Stimulated activated CD8-positive, alpha-beta memory T cell treated with anti-CD3 and anti-CD28 coated beads, Interleukin-15, amount 100 ng/mL, for 4 hours (primary cell): ENCODE data around the gene MAPK13.
"Not testable (repeated sequence)": the region's sequence is repeated elsewhere in the genome, so short reads cannot be mapped to it uniquely, and the experiment has no call there.

Experiments used
- DNase-seq, 2 donors: peaks; one replicate each; pipeline ENCODE4 v3.0.0-alpha.2; 2020; ENCODE audit warnings: low read depth in 2 of 2

MAPK13 gene

DNA sequence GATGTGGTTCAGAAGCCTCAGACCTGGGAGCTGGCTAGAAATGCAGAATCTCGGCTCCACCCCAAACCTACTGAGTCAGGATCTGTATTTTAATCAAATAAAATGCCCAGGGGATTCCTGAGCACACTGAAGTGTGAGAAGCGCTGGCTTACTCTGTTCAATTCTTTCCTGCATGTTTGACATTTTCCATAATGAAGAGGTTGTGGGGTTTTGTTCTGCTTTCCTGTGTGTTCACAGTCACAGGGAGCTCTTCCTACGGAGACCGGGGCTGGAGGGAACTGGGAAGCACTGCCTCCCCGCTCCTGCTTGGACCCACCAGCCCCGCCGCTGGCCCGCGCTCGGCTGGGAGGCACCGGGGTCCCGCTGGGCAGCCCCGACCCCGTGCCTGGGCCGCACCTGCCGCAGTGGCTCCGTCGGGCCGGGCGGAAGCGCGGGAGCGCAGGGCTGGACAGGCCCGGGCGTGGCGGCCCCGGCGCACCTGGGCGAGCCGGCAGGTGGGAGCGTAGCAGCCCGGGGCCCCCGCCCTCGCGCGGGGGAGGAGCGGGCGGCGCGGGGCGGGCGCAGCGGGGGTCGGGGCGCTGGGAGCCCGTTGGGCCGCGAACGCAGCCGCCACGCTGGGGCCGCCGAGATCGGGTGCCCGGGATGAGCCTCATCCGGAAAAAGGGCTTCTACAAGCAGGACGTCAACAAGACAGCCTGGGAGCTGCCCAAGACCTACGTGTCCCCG, at the start of gene MAPK13:
MAPK13 (plus strand) TSS at position 573 of the 726 bp plus-strand sequence; CDS start at position 643, 70 bp downstream.
- no peak for DNase-seq

DNA sequence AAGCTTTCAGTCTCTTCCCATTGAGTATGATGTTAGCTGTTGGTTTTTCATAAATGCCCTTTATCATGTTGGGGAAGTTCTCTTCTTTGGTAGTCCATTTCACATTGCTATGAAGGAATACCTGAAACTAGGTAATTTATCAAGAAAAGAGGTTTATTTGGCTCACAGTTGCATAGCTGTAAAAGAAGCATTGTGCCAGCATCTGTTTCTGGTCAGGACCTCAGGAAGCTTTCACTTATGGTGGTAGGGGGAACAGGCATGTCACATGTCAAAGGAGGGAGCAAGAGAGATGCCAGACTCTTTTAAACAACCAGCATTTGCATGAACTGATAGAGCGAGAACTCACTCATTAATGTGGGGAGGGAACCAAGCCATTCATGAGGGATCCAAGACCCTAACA, 48.0 kb upstream of the MAPK13 start:
- DNase-seq = no peak

DNA sequence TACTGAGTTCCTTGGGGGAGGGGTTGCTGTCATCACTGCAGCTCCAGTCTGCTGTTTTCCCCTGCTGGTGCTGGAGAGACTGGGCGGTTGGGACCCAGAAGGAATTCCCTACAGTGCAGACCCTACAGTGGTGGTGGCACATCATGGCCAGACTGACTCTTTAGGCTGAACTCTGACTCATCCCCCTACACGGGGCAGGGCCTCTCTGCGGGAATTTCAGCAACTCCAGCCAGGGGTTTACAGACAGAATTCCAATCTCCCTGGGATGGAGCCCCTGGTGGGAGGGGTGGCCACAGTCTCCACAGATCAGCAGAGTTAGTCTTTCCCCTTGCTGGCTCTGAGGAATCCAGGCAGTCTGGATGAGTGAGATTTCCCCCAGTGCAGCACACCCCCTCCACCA, 46.9 kb upstream of the MAPK13 start:
- no peak for DNase-seq

DNA sequence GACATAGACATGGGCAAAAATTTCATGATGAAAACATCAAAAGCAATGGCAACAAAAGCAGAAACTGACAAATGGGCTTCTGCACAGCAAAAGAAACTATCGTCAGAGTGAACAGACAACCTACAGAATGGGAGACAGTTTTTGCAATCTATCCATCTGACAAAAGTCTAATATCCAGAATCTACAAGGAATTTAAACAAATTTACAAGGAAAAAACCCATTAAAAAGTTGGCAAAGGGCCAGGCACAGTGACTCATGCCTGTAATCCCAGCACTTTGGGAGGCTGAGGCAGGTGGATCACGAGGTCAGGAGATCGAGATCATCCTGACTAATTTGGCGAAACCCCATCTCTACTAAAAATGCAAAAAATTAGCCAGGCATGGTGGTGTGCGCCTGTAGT, 42.1 kb upstream of the MAPK13 start:
- not testable (repeated sequence) for DNase-seq

DNA sequence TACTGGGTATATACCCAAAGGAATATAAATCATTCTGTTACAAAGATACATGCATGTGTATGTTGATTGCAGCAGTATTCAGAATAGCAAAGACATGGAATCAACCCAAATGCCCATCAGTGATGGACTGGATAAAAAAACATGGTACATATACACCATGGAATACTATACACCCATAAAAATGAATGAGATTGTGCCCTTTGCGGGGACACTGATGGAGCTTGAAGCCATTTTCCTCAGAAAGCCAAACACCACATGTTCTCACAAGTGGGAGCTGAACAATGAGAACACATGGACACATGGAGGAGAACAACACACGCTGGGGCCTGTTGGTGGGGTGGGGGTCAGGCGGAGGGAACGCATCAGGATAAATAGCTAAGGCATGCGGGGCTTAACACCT, 41.3 kb upstream of the MAPK13 start:
- no peak for DNase-seq

DNA sequence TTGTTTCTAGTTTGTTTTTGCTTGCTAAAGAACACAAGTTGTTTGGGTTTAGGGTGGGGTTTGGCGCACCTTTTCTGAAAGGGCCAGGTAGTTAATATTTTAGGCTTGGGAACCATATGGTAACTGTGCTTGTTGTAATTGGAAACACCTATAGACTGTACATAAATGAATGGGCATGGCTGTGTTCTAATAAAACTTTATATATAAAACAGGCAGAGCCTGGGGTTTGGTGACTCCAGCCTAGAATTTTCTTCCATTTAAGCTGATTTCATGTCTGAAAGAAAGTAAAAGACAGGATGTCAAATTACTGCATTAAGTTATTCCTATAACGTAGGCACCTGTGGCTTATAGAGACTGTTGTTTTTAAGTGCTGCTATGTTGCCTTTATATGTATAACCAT, 36.1 kb upstream of the MAPK13 start:
- DNase-seq = no peak

DNA sequence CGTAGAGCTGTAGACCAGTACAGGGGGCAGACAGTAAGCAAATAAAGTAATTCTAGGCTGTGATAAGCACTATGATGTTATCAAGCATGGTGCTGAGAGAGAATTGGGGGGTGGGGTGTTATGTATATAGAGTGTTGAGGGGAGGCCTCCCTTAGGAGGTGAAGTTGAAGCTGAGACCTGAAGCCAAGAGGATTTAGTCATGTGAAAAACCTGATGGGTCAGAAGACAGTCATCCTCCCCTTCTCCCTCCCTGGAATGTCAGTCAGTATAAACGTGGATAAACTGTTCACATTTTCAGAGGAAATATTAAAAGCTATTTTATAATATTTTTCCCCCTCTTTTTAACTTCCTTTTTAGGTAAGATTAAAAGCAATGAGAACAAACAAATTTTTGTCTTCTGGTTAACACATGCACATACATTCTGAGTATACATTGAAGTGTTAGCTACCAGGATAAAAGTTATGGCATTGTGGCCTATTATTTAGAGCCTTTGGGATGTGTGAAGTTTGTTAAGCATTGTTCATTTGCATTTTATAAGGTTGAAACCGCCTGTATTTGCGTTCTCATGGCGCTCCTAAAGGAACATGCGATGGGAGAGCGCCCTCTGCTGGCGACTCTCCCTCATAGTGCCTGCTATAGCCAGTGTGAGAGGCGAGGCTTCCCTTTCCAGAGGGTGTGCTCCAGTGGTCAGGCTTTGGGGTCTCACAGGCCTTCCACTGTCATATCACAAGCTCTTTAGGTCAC, 35.4 kb upstream of the MAPK13 start:
- peak; percentile 51 to 64 for DNase-seq

DNA sequence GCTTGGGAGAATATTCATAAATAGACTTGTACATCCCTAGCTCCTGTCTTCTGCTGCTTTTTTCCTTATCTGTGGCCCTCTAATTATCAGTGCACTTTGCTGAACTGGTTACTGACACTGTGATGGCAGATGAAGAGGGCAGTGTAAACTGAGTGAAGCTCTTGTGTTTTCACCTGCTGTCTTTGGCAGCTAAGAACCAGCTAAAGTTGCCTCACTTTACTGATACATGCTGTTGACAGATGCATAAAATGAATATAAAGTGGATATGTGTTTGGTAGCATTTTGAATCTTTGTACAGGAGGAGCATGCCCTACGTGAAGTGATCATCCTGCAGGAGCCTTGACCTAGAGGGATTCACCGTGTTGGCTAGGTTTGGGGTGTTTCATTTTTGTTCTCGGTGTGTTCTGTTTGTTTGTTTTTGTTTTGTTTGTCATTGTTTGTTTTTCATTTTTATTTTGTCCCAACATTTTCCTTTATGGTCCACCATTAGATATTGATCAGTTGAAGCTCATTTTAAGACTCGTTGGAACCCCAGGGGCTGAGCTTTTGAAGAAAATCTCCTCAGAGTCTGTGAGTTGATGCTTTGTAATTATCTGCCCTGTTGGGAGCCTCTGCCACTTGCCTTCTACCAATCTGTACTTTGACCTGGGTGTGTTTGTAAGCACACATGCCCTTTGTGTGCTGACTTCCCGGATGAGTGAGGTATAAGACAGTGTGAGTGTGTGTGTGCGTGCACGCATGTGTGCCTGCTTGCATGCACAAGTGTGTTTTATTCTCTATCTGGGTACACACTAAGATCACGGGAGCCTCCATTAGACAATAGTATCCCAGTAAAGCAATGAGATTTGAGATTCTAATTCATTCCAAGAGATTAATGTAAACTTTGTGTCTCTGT, 34.6 kb upstream of the MAPK13 start:
- DNase-seq = no peak

DNA sequence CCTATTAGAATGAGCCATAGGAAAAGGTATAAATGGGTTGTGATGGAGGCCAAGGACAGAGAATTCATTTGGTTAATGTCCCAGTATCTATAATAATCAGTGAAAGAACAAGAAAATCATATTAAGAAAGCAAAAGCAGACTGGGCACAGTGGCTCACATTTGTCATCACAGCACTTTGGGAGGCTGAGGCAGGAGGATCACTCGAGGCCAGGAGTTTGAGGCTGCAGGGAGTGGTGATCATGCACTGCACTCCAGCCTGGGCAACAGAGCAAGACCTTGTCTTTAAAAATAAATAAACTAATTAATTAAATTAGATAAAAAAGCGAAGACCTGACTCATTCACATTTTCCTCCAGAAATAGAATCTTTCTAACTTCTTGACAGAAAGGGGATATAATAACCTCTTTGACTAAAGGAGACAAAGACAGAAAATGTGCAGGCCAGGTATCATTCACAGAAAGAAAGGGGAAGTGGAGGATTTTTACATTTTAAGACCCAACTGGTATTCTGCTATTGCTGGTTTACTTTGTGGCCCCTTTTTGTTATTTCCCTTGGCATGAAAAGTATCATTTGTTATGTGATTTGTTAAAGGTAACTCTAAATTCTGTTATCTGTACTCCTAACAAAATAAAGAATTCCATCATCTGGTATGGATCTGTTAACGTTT, 31.9 kb upstream of the MAPK13 start:
- DNase-seq = no peak

DNA sequence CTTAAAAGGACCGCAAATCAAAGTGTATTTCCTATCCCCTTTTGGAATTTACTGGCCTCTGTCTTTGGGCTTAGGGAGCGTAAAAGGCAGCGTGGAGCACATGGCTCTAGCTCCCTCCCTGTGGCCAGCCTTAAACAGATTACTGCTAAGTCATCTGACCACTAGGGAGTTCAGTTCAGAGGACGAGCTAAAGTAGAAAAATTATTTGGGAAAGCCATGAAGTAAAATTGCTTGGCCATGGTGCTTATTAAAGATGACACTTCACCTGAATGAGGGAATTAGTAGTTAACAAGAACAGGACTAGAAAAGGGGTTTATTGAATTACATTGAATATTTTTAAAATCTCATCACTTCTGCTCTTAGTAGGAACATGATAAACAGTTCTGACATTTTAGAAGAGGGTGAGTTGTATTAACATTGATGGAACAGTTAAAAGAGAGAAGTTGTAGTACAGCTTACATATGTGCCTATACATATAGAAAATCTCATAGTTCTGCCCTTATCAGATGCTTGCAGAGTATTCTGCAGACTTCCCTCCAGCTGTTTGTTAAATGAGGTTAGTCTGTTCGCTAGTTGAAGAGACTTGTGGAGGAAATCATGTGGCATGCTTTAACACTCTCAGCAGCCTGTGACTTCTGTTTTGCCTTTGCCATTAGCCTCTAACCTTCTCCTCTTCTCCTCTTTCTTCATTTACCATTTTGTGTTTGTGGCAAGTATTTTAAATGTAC, 31.2 kb upstream of the MAPK13 start:
- no peak for DNase-seq

DNA sequence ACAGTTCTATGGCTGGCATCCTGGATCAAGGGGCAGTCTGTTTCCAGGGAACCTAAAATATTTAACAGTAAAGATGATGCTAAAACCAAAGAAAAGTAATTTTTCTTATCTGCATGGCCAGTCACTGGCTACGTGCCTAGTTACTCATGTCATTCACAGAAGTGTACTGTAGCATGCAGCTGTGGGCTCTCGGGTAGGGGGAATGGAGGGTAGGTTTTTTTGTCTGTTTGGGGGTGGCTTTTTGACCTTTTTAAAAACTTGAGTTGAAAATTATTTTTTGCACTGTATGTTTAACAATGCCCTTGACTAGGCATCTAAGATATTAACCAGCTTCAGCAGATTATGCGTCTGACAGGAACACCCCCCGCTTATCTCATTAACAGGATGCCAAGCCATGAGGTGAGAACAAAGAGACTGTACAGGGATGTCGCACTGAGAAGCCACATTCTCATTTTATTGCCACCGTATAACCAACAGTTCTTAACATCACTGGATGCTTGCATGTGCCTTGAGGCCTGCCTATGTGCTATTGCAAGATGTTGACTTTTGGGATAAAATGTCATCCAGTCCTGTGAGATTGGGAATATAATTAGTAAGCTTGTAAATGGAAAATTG, 30.3 kb upstream of the MAPK13 start:
- no peak for DNase-seq

DNA sequence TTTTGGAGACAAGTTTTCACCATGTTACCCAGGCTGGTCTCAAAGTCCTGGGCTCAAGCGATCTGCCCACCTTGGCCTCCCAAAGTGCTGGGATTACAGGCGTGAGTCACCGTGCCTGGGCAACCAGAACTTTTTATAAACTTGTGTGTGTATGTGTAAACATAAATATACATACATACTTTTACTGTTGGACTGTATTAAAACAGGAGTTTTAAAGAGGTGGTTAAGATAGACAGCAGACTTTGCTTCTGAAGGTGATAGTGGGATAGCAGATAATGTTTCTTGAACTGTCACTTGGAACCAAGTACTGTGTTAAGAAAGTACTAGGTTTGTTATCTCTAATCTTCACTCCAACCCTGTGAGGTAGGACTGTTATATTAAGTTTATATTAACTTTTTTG, 28.6 kb upstream of the MAPK13 start:
- no peak for DNase-seq

DNA sequence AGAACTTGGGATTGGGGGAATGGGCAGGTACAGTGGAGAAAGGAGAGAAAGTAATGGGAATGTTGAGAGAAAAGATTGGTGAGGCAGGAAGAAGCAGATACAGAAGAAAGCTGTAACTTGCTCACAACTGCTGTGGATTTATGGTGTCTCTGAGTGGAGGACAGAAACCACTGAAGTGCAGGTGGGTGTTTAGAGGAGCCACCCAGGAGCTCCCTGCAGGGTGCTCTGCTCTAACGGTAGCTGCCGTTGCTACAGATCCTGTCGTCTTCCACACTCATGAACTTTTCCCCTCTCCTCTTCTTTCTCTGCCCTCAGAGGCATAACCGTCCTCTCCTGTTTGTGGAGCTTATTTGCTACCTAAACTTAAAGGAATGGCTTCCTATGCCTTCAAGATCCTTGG, 27.5 kb upstream of the MAPK13 start:
- DNase-seq = no peak

DNA sequence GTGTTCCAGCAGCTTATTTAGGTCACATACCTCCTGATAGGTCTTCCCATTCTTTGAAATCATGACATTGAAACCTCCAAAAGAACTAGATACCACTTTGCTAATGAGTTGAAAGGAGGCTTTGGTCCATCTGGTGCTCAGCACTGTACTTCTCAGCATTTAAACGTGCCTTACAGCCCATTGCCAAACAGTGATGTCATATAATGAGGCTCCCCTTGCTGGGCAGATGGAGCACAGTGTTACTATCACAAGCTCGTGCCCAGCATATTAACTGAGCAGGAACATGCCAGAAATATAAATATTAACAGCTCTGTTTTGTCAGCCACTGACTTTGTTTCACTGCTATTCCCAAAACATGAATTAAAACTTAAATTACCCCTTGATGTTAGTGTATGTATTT, 25.5 kb upstream of the MAPK13 start:
- no peak for DNase-seq

DNA sequence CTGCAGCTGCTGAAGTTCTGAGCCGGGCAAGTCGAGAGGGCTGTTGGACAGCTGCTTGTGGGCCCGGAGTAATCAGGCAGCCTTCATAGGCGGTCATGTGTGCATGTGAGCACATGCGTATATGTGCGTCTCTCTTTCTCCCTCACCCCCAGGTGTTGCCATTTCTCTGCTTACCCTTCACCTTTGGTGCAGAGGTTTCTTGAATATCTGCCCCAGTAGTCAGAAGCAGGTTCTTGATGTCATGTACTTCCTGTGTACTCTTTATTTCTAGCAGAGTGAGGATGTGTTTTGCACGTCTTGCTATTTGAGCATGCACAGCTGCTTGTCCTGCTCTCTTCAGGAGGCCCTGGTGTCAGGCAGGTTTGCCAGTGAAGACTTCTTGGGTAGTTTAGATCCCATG, 21.2 kb upstream of the MAPK13 start:
- no peak for DNase-seq

DNA sequence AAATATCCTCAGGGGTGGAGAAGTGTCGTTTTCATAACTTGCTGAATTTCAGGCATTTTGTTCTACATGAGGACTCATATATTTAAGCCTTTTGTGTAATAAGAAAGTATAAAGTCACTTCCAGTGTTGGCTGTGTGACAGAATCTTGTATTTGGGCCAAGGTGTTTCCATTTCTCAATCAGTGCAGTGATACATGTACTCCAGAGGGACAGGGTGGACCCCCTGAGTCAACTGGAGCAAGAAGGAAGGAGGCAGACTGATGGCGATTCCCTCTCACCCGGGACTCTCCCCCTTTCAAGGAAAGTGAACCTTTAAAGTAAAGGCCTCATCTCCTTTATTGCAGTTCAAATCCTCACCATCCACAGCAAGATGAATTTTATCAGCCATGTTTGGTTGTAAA, 20.3 kb upstream of the MAPK13 start:
- DNase-seq = no peak

DNA sequence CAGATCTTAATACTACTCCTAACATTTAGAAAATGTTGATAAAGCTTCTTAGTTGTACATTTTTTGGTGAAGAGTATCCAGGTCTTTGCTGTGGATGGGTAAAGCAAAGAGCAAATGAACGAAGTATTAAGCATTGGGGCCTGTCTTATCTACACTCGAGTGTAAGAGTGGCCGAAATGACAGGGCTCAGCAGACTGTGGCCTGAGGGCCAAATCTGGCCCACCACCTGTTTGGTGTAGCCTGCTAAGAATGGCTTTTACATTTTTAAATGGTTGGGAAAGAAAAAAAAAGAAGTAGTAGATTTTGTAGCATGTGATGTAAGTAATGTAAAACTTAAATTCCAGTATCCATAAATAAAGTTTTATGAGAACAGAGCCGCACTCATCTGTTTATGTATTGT, 19.4 kb upstream of the MAPK13 start:
- DNase-seq = no peak

DNA sequence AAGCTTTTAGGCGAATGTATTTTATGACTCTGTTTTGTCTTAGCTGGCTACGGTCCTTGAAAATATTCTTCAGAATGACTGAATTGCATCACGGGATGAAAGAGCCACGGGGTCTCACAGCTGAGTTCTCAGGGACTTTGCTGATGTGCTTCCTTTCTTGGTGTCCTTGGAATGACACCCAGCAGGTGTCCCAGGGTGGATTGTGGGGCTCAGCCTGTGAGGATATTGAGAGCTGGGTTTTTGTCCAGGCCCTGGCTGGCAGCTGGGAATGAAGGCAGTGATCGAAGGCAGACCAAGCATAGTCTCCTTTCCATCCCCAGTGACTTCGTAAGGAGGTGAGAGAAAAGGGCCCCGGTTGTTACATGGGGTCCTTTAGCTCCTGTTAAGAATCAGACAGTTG, 18.8 kb upstream of the MAPK13 start:
- no peak for DNase-seq

DNA sequence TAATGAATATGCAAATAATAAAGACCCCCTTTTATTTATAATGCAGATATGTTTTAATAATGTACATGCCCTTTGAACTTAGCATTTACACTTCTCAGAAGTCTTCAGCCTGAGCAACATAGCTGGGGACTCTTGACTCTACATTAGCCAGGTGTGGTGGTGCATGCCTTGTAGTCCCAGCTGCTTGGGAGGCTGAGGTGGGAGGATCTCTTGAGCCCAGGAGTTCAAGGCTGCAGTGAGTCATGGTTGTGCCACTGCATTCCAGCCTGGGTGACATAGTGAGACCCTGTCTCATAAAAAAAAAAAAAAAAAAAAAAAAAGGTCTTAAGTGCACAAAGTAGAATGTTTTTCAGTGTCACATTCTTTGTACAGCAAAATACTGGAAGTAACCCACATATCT, 17.3 kb upstream of the MAPK13 start:
- no peak for DNase-seq

DNA sequence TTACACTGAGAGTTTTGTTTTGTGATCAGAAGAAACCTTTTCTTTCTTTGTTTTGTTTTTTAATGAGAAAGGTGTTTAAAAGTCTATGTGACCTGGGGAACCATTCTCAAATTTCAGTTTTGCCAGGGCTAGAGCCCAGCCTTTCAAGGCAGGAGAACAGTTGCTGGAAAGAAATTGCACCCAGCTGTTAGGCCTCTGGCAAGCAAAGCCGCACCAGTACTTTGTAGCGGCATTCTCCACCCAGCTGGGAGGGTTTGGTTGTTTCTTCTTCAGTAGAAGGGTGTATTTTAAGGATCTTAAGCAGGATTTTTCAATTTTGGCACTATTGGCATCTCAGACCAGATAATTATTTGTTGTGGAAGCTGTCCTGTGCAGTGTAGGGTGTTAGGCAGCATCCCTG, 16.6 kb upstream of the MAPK13 start:
- DNase-seq = no peak
